SU-DHL-6 (cell line): ENCODE measurements around the gene DIO3.

Experiments used
- EZH2phosphoT487 ChIP-seq: fragments of 200-600 bp; sonication (generic), shearing (Covaris generic); conservative IDR thresholded peaks from 2 replicates; pipeline ENCODE4 v1.6.1; 2018; ENCODE audit warnings: mild to moderate bottlenecking, antibody characterized with exemption, low read length, moderate library complexity, mixed read lengths
- TF ChIP-seq, protein P1 (sequence below): fragments of 200-600 bp; sonication (generic); IDR thresholded peaks from one replicate; pipeline ENCODE4 v1.5.1; 2017; ENCODE audit warnings: antibody characterized with exemption, mild to moderate bottlenecking, low read length, moderate library complexity; ENCODE audit not compliant: insufficient read depth, poor library complexity, severe bottlenecking

DNA sequence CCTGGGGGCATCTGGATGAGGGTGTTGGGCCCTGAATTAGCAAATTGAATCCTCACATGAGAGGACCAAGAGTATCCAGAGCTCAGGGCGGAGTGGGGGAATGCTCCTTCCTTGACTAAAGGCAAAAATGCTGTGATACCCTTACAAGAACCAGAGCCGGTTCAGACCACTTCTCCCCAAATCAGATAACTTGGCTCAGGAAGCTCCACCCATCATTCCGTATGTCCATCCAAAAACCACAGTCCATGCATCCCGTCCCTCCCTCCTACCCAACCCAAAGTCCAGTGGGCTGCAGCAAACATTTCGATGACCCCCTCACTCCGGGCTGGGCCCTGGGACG is 22.4 kb downstream of the DIO3 start:
- TF ChIP-seq, protein P1, sequence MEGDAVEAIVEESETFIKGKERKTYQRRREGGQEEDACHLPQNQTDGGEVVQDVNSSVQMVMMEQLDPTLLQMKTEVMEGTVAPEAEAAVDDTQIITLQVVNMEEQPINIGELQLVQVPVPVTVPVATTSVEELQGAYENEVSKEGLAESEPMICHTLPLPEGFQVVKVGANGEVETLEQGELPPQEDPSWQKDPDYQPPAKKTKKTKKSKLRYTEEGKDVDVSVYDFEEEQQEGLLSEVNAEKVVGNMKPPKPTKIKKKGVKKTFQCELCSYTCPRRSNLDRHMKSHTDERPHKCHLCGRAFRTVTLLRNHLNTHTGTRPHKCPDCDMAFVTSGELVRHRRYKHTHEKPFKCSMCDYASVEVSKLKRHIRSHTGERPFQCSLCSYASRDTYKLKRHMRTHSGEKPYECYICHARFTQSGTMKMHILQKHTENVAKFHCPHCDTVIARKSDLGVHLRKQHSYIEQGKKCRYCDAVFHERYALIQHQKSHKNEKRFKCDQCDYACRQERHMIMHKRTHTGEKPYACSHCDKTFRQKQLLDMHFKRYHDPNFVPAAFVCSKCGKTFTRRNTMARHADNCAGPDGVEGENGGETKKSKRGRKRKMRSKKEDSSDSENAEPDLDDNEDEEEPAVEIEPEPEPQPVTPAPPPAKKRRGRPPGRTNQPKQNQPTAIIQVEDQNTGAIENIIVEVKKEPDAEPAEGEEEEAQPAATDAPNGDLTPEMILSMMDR = no peak
- no peak for TF ChIP-seq EZH2phosphoT487
